HG03139 (cell line): ENCODE data around the gene MTFP1.
"Not testable (repeated sequence)": the region's sequence is repeated elsewhere in the genome, so short reads cannot be mapped to it uniquely, and the experiment has no call there.

ENCODE experiments used
- ATAC-seq: cut with Tn5 transposase; IDR thresholded peaks from one replicate; pipeline ENCODE4 v1.9.1; 2021; ENCODE audit not compliant: unreplicated experiment

MTFP1 gene

GRCh38 chr22:30452861-30453260 lies 27.3 kb downstream of the MTFP1 start:
- no peak for ATAC-seq

- ATAC-seq = no peak
Observed at GRCh38 chr22:30453731-30454510, 28.4 kb downstream of the MTFP1 start.

- no peak for ATAC-seq
Observed at GRCh38 chr22:30455075-30455840, 29.7 kb downstream of the MTFP1 start.

- ATAC-seq = no peak
Observed at GRCh38 chr22:30457981-30458380, 32.4 kb downstream of the MTFP1 start.

GRCh38 chr22:30459181-30460052 lies 33.8 kb downstream of the MTFP1 start:
- no peak for ATAC-seq

- ATAC-seq = no peak
Observed at GRCh38 chr22:30460147-30460546, 34.6 kb downstream of the MTFP1 start.

- ATAC-seq = not testable (repeated sequence)
Observed at GRCh38 chr22:30460555-30460954, 35.0 kb downstream of the MTFP1 start.

- no peak for ATAC-seq
Observed at GRCh38 chr22:30469165-30469564, 43.6 kb downstream of the MTFP1 start.

DNA sequence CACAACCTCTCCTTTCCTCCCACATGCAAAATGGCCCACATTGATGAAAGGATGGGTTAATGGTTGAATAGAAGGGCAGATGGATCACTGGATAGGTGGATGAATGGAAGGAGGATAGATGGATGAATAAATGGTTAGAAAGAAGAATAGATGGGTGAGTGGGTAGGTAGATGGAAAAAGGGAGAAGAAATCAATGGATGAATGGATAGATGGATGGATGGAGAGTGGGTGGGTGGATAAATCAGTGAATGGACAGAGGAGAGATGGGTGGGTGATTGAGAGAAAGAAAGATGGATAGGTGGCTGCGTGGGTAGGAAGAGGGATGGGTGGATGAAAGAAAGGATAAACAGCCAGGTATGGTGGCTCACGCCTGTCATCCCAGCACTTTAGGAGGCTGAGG lies 45.1 kb downstream of the MTFP1 start:
- ATAC-seq = no peak

DNA sequence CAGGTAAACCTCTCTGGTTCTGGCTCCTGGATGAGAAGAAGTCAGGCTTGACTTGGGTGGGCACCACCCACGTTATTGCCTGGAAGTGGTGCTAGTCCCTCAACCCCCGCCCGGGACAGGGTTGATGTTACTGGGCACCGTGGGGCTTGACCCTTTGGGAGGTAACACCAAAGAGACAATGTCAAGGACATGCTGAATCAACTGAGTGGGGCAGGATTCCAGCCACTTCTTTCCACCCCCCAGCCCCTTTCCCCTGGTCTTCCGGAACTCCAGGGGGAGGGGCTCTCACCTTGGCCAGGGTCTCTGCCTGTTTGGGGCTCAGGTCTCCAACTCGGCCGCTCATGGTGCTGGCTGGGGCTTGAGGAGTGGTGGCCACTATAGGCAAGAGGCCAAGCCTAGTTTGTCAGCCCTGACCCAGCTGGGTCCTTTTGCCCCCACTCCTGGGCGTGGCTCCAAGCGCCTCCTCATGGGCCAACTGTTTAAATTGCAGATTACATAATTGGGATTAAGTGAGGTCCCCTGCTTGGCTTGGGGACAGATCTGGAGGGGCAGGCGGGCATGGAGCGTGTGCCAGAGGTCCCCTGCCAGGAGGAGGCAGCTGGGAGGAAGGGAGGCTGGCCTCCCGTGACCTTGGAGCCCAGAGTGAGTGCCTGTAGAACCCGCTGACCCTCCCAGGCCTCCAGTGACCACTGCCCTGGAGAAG lies 46.2 kb downstream of the MTFP1 start, which contains the start of gene SEC14L3:
TSS of gene SEC14L3 (minus strand) at position 402 of the 703 bp plus-strand sequence. CDS start at position 343, 59 bp downstream.
- ATAC-seq = no peak

GRCh38 chr22:30472994-30473720 lies 47.6 kb downstream of the MTFP1 start:
- ATAC-seq = no peak

DNA sequence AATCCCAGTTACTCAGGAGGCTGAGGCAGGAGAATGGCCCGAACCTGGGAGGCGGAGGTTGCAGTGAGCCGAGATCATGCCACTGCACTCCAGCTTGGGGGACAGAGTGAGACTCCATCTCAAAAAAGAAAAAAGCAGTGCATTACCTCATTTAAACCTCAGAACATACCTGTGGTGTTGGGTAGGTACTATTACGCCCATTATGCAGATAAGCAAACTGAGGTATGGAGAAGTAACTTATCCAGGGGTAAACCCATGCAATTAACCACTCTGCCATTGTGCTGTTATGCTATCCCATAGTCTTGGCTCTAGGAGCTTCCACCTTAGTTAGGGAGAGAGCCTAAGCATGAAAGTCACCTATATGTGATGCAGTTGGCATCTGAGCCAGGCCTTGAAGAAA lies 48.6 kb downstream of the MTFP1 start:
- ATAC-seq = no peak

GRCh38 chr22:30474683-30475424 lies 49.3 kb downstream of the MTFP1 start:
- no peak for ATAC-seq
